RKO (cell line): ENCODE results near the gene EGR1.
A peak's percentile ranks its signal among the peaks of the same experiment; 100 is the strongest.

Source experiments
- DNase-seq: peaks from one replicate; pipeline ENCODE4 v3.0.0-alpha.2; 2016; ENCODE audit warnings: low spot score

The EGR1 gene

GRCh38 chr5:138465261-138466124 is at the start of gene EGR1:
EGR1 (plus strand) TSS chr5:138465479; CDS start chr5:138465762, 283 bp downstream.
- DNase-seq, result peak; percentile 93

- no peak for DNase-seq
Observed at GRCh38 chr5:138418444-138418843, 46.8 kb upstream of the EGR1 start.

- DNase-seq, result no peak
Observed at GRCh38 chr5:138425079-138425478, 40.2 kb upstream of the EGR1 start.

- no peak for DNase-seq
Observed at GRCh38 chr5:138435943-138436342, 29.3 kb upstream of the EGR1 start.

- no peak for DNase-seq
Observed at GRCh38 chr5:138438003-138438723, 27.1 kb upstream of the EGR1 start.

GRCh38 chr5:138438724-138439476 is 26.4 kb upstream of the EGR1 start, which contains the start of gene REEP2:
REEP2 (plus strand) TSS chr5:138439057; CDS start chr5:138439209, 152 bp downstream.
- DNase-seq, result peak; percentile 82

- peak; percentile 30 for DNase-seq
Observed at GRCh38 chr5:138439477-138440158, 25.7 kb upstream of the EGR1 start.

GRCh38 chr5:138440159-138441073 is 24.9 kb upstream of the EGR1 start:
- no peak for DNase-seq

GRCh38 chr5:138441221-138441620 is 24.1 kb upstream of the EGR1 start:
- no peak for DNase-seq

- no peak for DNase-seq
Observed at GRCh38 chr5:138444078-138444773, 21.1 kb upstream of the EGR1 start.

- no peak for DNase-seq
Observed at GRCh38 chr5:138444774-138445546, 20.3 kb upstream of the EGR1 start.

- DNase-seq, result no peak
Observed at GRCh38 chr5:138445547-138446271, 19.6 kb upstream of the EGR1 start.

- no peak for DNase-seq
Observed at GRCh38 chr5:138448070-138448469, 17.2 kb upstream of the EGR1 start.

GRCh38 chr5:138448481-138449398 is 16.5 kb upstream of the EGR1 start:
- DNase-seq, result no peak

GRCh38 chr5:138449501-138450239 is 15.6 kb upstream of the EGR1 start:
- peak; percentile 87 for DNase-seq

GRCh38 chr5:138450971-138451370 is 14.3 kb upstream of the EGR1 start:
- no peak for DNase-seq

GRCh38 chr5:138452720-138453119 is 12.6 kb upstream of the EGR1 start:
- no peak for DNase-seq
